ENCODE measurements around the gene REC8. TPM values are rescaled to one million over a fixed set of nuclear protein-coding genes. Genes with fewer than 3 reads are reported as not detected.

The REC8 gene
- polyA plus RNA-seq, 1 experiment: 5.5 TPM

DNA sequence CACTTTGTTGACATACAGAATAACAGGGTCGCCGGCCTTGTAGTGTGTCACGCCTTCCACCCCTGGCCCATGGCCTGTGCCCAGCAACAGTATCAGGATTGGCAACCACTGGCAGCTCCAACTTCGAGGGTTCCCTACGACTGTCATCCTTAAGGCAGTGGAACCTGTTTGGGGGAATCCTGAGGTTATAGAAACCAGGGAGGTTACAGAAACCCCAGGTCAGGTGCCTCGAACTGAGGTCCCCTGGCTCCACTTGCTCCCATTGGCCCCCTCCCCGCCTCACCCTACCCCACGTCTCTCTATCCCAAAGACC lies 22.9 kb downstream of the REC8 start:
- no peaks in the 10 kb centered on the region for H3K27me3 ChIP-seq (ENCODE audit: control insufficient read depth, insufficient read depth, low read length)
- DNase-seq (ENCODE audit: low read depth): no peak
- TF ChIP-seq, protein P1, sequence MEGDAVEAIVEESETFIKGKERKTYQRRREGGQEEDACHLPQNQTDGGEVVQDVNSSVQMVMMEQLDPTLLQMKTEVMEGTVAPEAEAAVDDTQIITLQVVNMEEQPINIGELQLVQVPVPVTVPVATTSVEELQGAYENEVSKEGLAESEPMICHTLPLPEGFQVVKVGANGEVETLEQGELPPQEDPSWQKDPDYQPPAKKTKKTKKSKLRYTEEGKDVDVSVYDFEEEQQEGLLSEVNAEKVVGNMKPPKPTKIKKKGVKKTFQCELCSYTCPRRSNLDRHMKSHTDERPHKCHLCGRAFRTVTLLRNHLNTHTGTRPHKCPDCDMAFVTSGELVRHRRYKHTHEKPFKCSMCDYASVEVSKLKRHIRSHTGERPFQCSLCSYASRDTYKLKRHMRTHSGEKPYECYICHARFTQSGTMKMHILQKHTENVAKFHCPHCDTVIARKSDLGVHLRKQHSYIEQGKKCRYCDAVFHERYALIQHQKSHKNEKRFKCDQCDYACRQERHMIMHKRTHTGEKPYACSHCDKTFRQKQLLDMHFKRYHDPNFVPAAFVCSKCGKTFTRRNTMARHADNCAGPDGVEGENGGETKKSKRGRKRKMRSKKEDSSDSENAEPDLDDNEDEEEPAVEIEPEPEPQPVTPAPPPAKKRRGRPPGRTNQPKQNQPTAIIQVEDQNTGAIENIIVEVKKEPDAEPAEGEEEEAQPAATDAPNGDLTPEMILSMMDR (IDR thresholded peaks at IDR 0.05; ENCODE audit: insufficient read depth, low read depth, low read length): no peak
- CTCF ChIA-PET: no interaction called here
- peak overlapping the region; percentile 87 for H3K4me3 ChIP-seq (ENCODE audit: low read depth, low read length)
- POLR2A ChIA-PET: no interaction called here
- H3K36me3 ChIP-seq (ENCODE audit: control insufficient read depth, insufficient read depth, low read length): peaks cover 7% of the 10 kb centered on the region

DNA sequence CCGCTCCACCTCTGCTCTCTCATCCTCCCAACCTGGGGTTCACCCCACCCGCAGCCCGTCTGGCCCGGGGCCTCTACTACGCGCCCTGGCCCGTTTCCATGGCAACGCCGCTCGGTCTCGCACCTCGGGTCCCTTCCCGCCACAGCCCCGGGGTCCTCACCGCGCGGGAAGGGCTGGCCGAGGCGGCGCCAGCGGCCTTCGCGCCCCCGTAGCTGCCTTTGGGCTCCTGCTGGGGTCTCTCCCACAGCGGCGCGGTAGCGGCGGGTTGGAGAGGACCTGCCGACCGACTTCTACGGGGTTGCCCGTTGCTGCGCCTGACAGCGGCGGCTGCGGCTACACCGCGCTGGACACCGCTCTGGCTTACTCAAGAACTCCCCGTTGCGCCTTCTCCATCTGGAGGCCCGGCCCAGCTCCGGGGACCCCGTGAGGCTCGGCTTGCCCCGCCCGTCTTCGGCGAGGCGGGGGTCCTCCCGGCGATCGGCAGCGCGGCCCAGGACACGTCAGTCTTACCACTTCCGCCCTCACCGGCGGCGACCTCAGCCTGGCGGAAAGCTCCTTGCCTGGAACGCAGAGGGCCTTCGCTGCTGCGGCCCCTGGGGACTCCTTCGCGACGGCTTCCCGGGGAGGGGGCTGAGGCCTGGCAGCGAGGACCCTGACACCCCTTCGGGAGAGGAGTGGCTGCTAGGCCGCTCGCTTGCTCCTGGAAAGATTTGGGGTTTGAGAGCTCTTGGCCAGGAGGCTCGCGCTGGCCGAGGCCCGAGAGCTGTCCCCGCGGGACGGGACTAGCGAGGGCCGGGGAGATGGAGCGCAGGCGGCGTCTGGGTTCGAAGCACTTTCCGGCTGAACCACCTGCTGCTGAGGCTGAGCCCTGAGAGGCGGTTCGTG lies 23.5 kb downstream of the REC8 start, which contains the start of gene TM9SF1:
Gene TM9SF1, minus strand, starts transcription at position 256 of the 885 bp plus-strand sequence. CDS start 422 bp downstream, outside the sequence.
- ChIA-PET POLR2A (interaction anchor here (0.6 to 0.9 kb wide), 2 partner anchors 104 to 114 kb away, joined by 3 read pairs; partner anchors contain the start of genes DHRS1 and NOP9), CTCF (interaction anchor here (0.8 to 1.1 kb wide), 2 partner anchors 12 to 110 kb away, joined by 3 to 5 read pairs; no protein-coding TSS in a partner anchor)
- no peak for DNase-seq (ENCODE audit: low read depth)
- TF ChIP-seq, protein P1 (IDR thresholded peaks at IDR 0.05; ENCODE audit: insufficient read depth, low read depth, low read length): no peak
- H3K4me3 ChIP-seq (ENCODE audit: low read depth, low read length): peak within 1 kb of the TSS; percentile 87
- H3K36me3 ChIP-seq (ENCODE audit: control insufficient read depth, insufficient read depth, low read length): peaks cover 6% of the 10 kb centered on the region
- H3K27me3 ChIP-seq (ENCODE audit: control insufficient read depth, insufficient read depth, low read length): no peaks in the 10 kb centered on the region

DNA sequence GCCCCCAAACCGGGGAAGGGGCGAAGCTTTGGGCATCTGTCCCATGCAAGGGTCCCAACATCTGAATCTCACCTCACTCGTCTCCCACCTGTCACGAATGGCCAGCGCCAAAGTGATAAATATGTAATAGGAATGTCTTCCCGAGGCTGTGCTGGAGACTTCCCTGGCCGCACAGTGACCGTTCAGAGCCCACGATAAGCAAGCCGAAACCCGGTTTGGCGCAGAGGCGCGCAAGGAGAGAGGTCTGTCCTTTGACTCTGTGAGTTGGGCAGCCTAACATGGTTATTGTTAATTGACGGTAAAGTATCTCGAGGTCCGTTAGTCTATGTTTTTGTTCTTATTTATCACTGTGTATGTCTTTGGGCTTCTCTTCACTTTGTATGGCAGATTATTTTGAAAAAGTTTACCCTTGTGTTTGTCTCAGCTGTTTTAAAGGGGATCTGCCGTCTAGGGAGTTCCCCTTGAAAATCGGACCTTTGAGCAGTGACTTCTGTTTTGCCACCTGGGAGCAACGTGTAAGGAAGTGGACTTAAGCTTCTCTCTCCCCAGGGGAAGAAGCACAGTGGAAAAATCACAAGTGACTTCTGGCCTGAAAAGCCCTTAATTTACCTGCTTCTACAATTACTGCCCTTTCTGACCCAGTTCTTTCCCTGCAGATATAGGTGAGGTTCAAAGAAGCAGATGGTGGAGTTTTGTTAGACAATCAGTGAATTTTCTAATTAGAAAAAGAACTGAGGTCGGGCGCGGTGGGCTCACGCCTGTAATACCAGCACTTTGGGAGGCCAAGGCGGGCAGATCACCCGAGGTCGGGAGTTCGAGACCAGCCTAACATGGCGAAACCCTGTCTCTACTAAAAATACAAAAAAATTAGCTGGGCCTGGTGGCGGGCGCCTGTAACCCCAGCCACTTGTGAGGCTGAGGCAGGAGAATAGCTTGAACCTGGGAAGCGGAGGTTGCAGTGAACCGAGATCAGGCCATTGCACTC lies 24.5 kb downstream of the REC8 start:
- Histone ChIP-seq H3K36me3 (ENCODE audit: control insufficient read depth, insufficient read depth, low read length) (peaks cover 5% of the 10 kb centered on the region), H3K4me3 (ENCODE audit: low read depth, low read length) (peak overlapping the region; percentile 87), H3K27me3 (ENCODE audit: control insufficient read depth, insufficient read depth, low read length) (no peaks in the 10 kb centered on the region)
- no peak for DNase-seq (ENCODE audit: low read depth)
- POLR2A ChIA-PET: interaction anchor here (0.6 to 0.9 kb wide), 3 partner anchors 103 to 502 kb away, joined by 3 to 8 read pairs (median 3); partner anchors contain the start of genes DHRS1 and NOP9
- TF ChIP-seq, protein P1 (IDR thresholded peaks at IDR 0.05; ENCODE audit: insufficient read depth, low read depth, low read length): no peak
- CTCF ChIA-PET: interaction anchor here (0.8 to 1.1 kb wide), 2 partner anchors 11 to 109 kb away, joined by 3 to 5 read pairs; no protein-coding TSS in a partner anchor

DNA sequence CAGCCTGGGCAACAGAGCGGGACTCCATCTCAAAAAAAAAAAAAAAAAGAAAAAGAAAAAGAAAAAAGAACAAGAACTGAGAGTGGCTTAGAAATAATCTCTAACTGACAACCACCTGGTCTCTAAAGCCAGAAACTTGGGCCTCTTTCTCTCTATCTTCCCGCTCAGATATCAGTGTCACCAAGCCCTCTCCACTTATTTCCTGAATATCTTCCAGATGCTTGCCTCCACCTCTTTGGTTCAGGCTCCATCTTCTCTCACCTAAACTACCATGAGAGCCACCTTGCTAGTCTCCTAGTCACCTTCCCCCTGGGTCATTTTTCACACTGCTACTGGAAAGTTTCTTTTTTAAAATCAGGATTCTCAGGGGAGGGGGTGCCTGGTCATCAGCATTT lies 25.2 kb downstream of the REC8 start:
- no peak for DNase-seq (ENCODE audit: low read depth)
- Histone ChIP-seq H3K4me3 (ENCODE audit: low read depth, low read length) (no peak overlapping the region), H3K27me3 (ENCODE audit: control insufficient read depth, insufficient read depth, low read length) (no peaks in the 10 kb centered on the region), H3K36me3 (ENCODE audit: control insufficient read depth, insufficient read depth, low read length) (peaks cover 5% of the 10 kb centered on the region)
- POLR2A ChIA-PET: interaction anchor here (0.7 kb wide), 1 partner anchor 503 kb away, joined by 8 read pairs; no protein-coding TSS in a partner anchor
- TF ChIP-seq, protein P1 (IDR thresholded peaks at IDR 0.05; ENCODE audit: insufficient read depth, low read depth, low read length): no peak
- CTCF ChIA-PET: no interaction called here

Measured in BJ (cell line).